Naive thymus-derived CD4-positive, alpha-beta T cell (primary cell): Measurements from ENCODE around the gene HELZ. TPM values are rescaled to one million over a fixed set of nuclear protein-coding genes. Genes with fewer than 3 reads are reported as not detected.
A peak's percentile ranks its signal among the peaks of the same experiment; 100 is the strongest.
"Not testable (repeated sequence)": the region's sequence is repeated elsewhere in the genome, so short reads cannot be mapped to it uniquely, and the experiment has no call there.

Experiments used
- ATAC-seq: fragments of 150-1000 bp; cut with Tn5 transposase; 2 replicates; pipeline ENCODE4 v1.10.0; 2021; ENCODE audit warnings: mild to moderate bottlenecking, moderate library complexity
- CTCF ChIA-PET: fragments of 350-600 bp; sonication (Branson Sonifier 250); formaldehyde crosslinking; loops from one replicate; lab custom pipeline; 2021; ENCODE audit warnings: antibody characterized with exemption; lab: Charles Lee
- POLR2A ChIA-PET: fragments of 350-600 bp; sonication (Branson Sonifier 250); formaldehyde crosslinking; loops from one replicate; lab custom pipeline; 2021; ENCODE audit warnings: antibody characterized with exemption, inconsistent platforms; lab: Charles Lee
- DNase-seq, 9 donors: peaks; one replicate each; pipeline versions ENCODE4 v3.0.0 to v3.0.0-alpha.2; 2020 to 2022; ENCODE audit warnings: mixed read lengths in 1 of 9
- H3K27ac ChIP-seq: one replicate; pipeline ENCODE4 v1.7.0; 2013; ENCODE audit warnings: mild to moderate bottlenecking, low read depth, low read length, moderate library complexity
- H3K27me3 ChIP-seq, 2 donors: one replicate each; pipeline ENCODE4 v1.7.0; 2013; ENCODE audit warnings: low read length in 2 of 2, mild to moderate bottlenecking in 2 of 2, moderate library complexity in 2 of 2; ENCODE audit not compliant: control insufficient read depth in 2 of 2, insufficient read depth in 2 of 2
- H3K36me3 ChIP-seq, 3 experiments: 1 replicate in 2 of 3; 2 replicates in 1 of 3; pipeline ENCODE4 v1.7.0; 2013; ENCODE audit warnings: low read length in 3 of 3, mild to moderate bottlenecking in 3 of 3, moderate library complexity in 1 of 3; ENCODE audit not compliant: insufficient read depth in 3 of 3, control insufficient read depth in 2 of 3
- H3K4me1 ChIP-seq, 2 donors: one replicate each; pipeline ENCODE4 v1.7.0; 2013; ENCODE audit warnings: low read length in 2 of 2, mild to moderate bottlenecking in 2 of 2, moderate library complexity in 1 of 2; ENCODE audit not compliant: control insufficient read depth in 2 of 2, insufficient read depth in 2 of 2
- H3K4me3 ChIP-seq: 2 replicates; pipeline ENCODE4 v1.7.0; 2013; ENCODE audit warnings: mild to moderate bottlenecking, low read length
- H3K9me3 ChIP-seq, 3 experiments: 1 replicate in 2 of 3; 2 replicates in 1 of 3; pipeline ENCODE4 v1.7.0; 2013; ENCODE audit warnings: low read length in 3 of 3; ENCODE audit not compliant: control insufficient read depth in 2 of 3
- H3K27ac Mint-ChIP-seq, 9 donors: one replicate each; pipeline ENCODE4 v1.8.0; 2020 to 2022; ENCODE audit warnings: mixed read lengths in 9 of 9, mild to moderate bottlenecking in 8 of 9, moderate library complexity in 5 of 9, inconsistent platforms in 2 of 9
- H3K27me3 Mint-ChIP-seq, 5 donors: one replicate each; pipeline ENCODE4 v1.8.0; 2021 to 2022; ENCODE audit warnings: mixed read lengths in 5 of 5, mild to moderate bottlenecking in 1 of 5
- H3K36me3 Mint-ChIP-seq, 5 donors: one replicate each; pipeline ENCODE4 v1.8.0; 2020 to 2022; ENCODE audit warnings: mixed read lengths in 5 of 5, mild to moderate bottlenecking in 3 of 5, inconsistent platforms in 1 of 5
- H3K4me1 Mint-ChIP-seq, 7 donors: one replicate each; pipeline ENCODE4 v1.8.0; 2020 to 2022; ENCODE audit warnings: mixed read lengths in 7 of 7, mild to moderate bottlenecking in 3 of 7, inconsistent platforms in 1 of 7
- H3K4me3 Mint-ChIP-seq, 10 donors: one replicate each; pipeline ENCODE4 v1.8.0; 2020 to 2022; ENCODE audit warnings: mild to moderate bottlenecking in 10 of 10, mixed read lengths in 10 of 10, moderate library complexity in 6 of 10, inconsistent platforms in 2 of 10
- H3K9me3 Mint-ChIP-seq, 11 donors: one replicate each; pipeline ENCODE4 v1.8.0; 2020 to 2022; ENCODE audit warnings: mixed read lengths in 11 of 11, mild to moderate bottlenecking in 4 of 11, inconsistent platforms in 1 of 11, moderate library complexity in 1 of 11
- intact Hi-C, 2 donors: fragments of 100-400 bp; cut with micrococcal nuclease; formaldehyde crosslinking; loops; one replicate each; pipeline ENCODE4 v1.15.1; 2023
- polyA plus RNA-seq, 2 donors: library from polyadenylated mRNA; unstranded; fragments of 300-500 nt; fragmentation: Illumina TruSeq; gene quantifications; one replicate each; pipeline ENCODE4 v1.2.3, GENCODE V29; 2021
- total RNA-seq, 6 experiments: library from RNA in 5 of 6; stranded (reverse) in 5 of 6; gene quantifications; 1 replicate in 5 of 6; 2 replicates in 1 of 6; pipeline ENCODE4 v1.2.3 and lab custom pipeline; 2021 to 2026

The HELZ gene
- total and polyA plus RNA-seq, 7 experiments from 2014 or later = 44.8 to 114 (median 83.2) TPM

GRCh38 chr17:67203818-67204217 is 41.2 kb downstream of the HELZ start:
- intact Hi-C loops = no loop called here
- DNase-seq = no peak
- Mint-ChIP-seq H3K27me3 (no peaks in the 10 kb centered on the region), H3K27ac (no peak overlapping the region), H3K4me1 (peaks cover 0 to 34% (median 27%) of the 10 kb centered on the region in 7 donors), H3K9me3 (no peaks in the 10 kb centered on the region), H3K36me3 (peaks cover 3 to 37% (median 24%) of the 10 kb centered on the region in 5 donors), H3K4me3 (no peak overlapping the region)
- H3K9me3 ChIP-seq = no peaks in the 10 kb centered on the region
- H3K27ac ChIP-seq = no peak overlapping the region
- H3K27me3 ChIP-seq = no peaks in the 10 kb centered on the region
- H3K4me3 ChIP-seq = no peak overlapping the region
- H3K36me3 ChIP-seq = peaks cover 15 to 38% (median 17%) of the 10 kb centered on the region in 3 experiments
- ChIA-PET POLR2A (no interaction called here), CTCF (interaction anchor here (0.6 kb wide), 1 partner anchor 1322 kb away, joined by 3 read pairs; no protein-coding TSS in a partner anchor)
- no peak for ATAC-seq
- no peaks in the 10 kb centered on the region for H3K4me1 ChIP-seq

- H3K36me3 Mint-ChIP-seq = peaks cover 4 to 43% (median 26%) of the 10 kb centered on the region in 5 donors
- peaks cover 0 to under 1% (median 0%) of the 10 kb centered on the region in 11 donors for H3K9me3 Mint-ChIP-seq
- H3K9me3 ChIP-seq = no peaks in the 10 kb centered on the region
- POLR2A ChIA-PET = interaction anchor here (0.6 kb wide), 1 partner anchor 299 kb away, joined by 3 read pairs; no protein-coding TSS in a partner anchor
- ATAC-seq (no peak), DNase-seq (no peak)
- H3K4me3 ChIP-seq = no peak overlapping the region
- H3K27me3 ChIP-seq = no peaks in the 10 kb centered on the region
- no peaks in the 10 kb centered on the region for H3K4me1 ChIP-seq
- H3K4me1 Mint-ChIP-seq = peaks cover 0 to 22% (median 16%) of the 10 kb centered on the region in 7 donors
- no peak overlapping the region for H3K27ac ChIP-seq
- H3K4me3 Mint-ChIP-seq = no peak overlapping the region
- CTCF ChIA-PET = no interaction called here
- intact Hi-C loops = no loop called here
- no peak overlapping the region for H3K27ac Mint-ChIP-seq
- no peaks in the 10 kb centered on the region for H3K27me3 Mint-ChIP-seq
- peaks cover 15 to 41% (median 17%) of the 10 kb centered on the region in 3 experiments for H3K36me3 ChIP-seq
Measured at GRCh38 chr17:67202503-67202902, 42.5 kb downstream of the HELZ start.

- DNase-seq = no peak
- no peaks in the 10 kb centered on the region for H3K4me1 ChIP-seq
- no peaks in the 10 kb centered on the region for H3K9me3 ChIP-seq
- ATAC-seq = no peak
- no peak overlapping the region for H3K4me3 Mint-ChIP-seq
- peaks cover 8 to 26% (median 21%) of the 10 kb centered on the region in 7 donors for H3K4me1 Mint-ChIP-seq
- no peak overlapping the region for H3K4me3 ChIP-seq
- no peaks in the 10 kb centered on the region for H3K27me3 ChIP-seq
- H3K27ac ChIP-seq = no peak overlapping the region
- H3K9me3 Mint-ChIP-seq = peaks cover 0 to 7% (median 0%) of the 10 kb centered on the region in 11 donors
- H3K27me3 Mint-ChIP-seq = no peaks in the 10 kb centered on the region
- peaks cover 15 to 55% (median 25%) of the 10 kb centered on the region in 3 experiments for H3K36me3 ChIP-seq
- no peak overlapping the region for H3K27ac Mint-ChIP-seq
- POLR2A ChIA-PET = interaction anchor here (0.7 kb wide), 1 partner anchor 126 kb away, joined by 5 read pairs; no protein-coding TSS in a partner anchor
- peaks cover 12 to 58% (median 38%) of the 10 kb centered on the region in 5 donors for H3K36me3 Mint-ChIP-seq
- intact Hi-C loops = no loop called here
- CTCF ChIA-PET = interaction anchor here (1.1 kb wide), 1 partner anchor 14 kb away, joined by 3 read pairs; no protein-coding TSS in a partner anchor
Measured at GRCh38 chr17:67200727-67201301, 44.2 kb downstream of the HELZ start.

GRCh38 chr17:67198131-67198530 is 46.9 kb downstream of the HELZ start:
- ChIA-PET CTCF (no interaction called here), POLR2A (no interaction called here)
- Mint-ChIP-seq H3K9me3 (peaks cover 0 to 7% (median 0%) of the 10 kb centered on the region in 11 donors), H3K27ac (no peak overlapping the region), H3K4me1 (peaks cover 8 to 27% (median 13%) of the 10 kb centered on the region in 7 donors), H3K36me3 (peaks cover 12 to 61% (median 46%) of the 10 kb centered on the region in 5 donors), H3K4me3 (no peak overlapping the region), H3K27me3 (no peaks in the 10 kb centered on the region)
- intact Hi-C loops = no loop called here
- Histone ChIP-seq H3K27me3 (no peaks in the 10 kb centered on the region), H3K9me3 (no peaks in the 10 kb centered on the region), H3K36me3 (peaks cover 12 to 55% (median 25%) of the 10 kb centered on the region in 3 experiments), H3K27ac (no peak overlapping the region), H3K4me1 (no peaks in the 10 kb centered on the region), H3K4me3 (no peak overlapping the region)
- ATAC-seq (no peak), DNase-seq (no peak)

- not testable (repeated sequence) for ATAC-seq
- peaks cover 9 to 58% (median 44%) of the 10 kb centered on the region in 5 donors for H3K36me3 Mint-ChIP-seq
Measured at GRCh38 chr17:67197023-67197422, 48.0 kb downstream of the HELZ start.

GRCh38 chr17:67196422-67196821 is 48.6 kb downstream of the HELZ start:
- Histone ChIP-seq H3K27me3 (no peaks in the 10 kb centered on the region), H3K36me3 (peaks cover 12 to 45% (median 25%) of the 10 kb centered on the region in 3 experiments), H3K4me1 (no peaks in the 10 kb centered on the region), H3K27ac (no peak overlapping the region), H3K4me3 (no peak overlapping the region), H3K9me3 (no peaks in the 10 kb centered on the region)
- H3K27me3 Mint-ChIP-seq = no peaks in the 10 kb centered on the region
- CTCF ChIA-PET = no interaction called here
- peaks cover 9 to 58% (median 40%) of the 10 kb centered on the region in 5 donors for H3K36me3 Mint-ChIP-seq
- POLR2A ChIA-PET = no interaction called here
- H3K9me3 Mint-ChIP-seq = peaks cover 0 to 7% (median 0%) of the 10 kb centered on the region in 11 donors
- H3K4me1 Mint-ChIP-seq = peaks cover 10 to 31% (median 13%) of the 10 kb centered on the region in 7 donors
- intact Hi-C loops = no loop called here
- no peak overlapping the region for H3K4me3 Mint-ChIP-seq
- no peak overlapping the region for H3K27ac Mint-ChIP-seq
- DNase-seq (no peak), ATAC-seq (no peak)

More at GRCh38 chr17:67197023-67197422, 48.0 kb downstream of the HELZ start:
- H3K36me3 ChIP-seq = peaks cover 12 to 46% (median 25%) of the 10 kb centered on the region in 3 experiments
- CTCF ChIA-PET, DNase-seq, H3K9me3 Mint-ChIP-seq, H3K9me3 ChIP-seq, POLR2A ChIA-PET, intact Hi-C loops, H3K27me3 ChIP-seq, H3K4me1 ChIP-seq, H3K4me3 Mint-ChIP-seq, H3K27ac ChIP-seq, H3K4me3 ChIP-seq, H3K27me3 Mint-ChIP-seq: not testable (repeated sequence)
- H3K4me1 Mint-ChIP-seq = peaks cover 10 to 31% (median 13%) of the 10 kb centered on the region in 7 donors
- H3K27ac Mint-ChIP-seq = peak overlapping the region in 1 of 9 donors; percentile 10
